Measurements from ENCODE around the gene EPB42. TPM values are rescaled to one million over a fixed set of nuclear protein-coding genes. Genes with fewer than 3 reads are reported as not detected.

Gene EPB42
- total RNA-seq, 2 donors from 2014 or later: not detected

DNA sequence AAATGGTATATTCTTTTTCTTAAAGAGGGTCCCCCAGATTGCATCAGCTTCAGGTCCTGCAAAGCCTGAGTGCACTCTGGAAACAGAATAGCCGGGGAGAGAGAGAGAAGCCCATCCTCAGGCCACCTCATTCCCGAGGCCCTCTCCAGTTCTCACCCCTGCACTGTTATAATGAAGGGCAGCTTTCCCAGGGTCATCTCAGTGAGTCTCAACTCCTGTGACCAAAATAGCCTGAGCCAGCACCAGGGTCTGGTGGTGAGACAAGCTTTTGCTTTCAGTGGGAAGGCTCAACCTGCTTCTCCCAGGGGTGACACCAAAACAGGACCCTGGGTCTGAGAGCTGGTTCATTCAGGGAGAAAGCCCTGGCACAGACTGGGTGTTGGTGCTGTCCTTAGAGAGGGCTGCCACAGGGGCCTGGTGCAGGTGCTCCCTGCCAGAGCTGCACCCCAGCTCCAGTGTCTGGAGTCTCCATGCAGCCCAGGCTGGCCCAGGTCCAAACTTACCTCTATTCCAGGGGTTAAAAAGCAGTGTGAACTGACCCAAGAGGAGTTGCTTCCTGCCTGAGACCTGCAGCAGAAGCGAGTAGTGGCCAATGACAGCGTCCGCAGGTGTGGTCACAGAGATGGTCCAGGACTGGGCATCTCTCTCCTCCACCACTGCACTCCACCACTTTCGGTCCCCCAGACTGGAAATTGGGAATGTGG lies 6.1 kb downstream of the EPB42 start:
- Histone ChIP-seq H3K9me3 (no peaks in the 10 kb centered on the region), H3K27me3 (no peaks in the 10 kb centered on the region), H3K4me3 (no peak overlapping the region), H3K36me3 (no peaks in the 10 kb centered on the region), H3K4me1 (no peaks in the 10 kb centered on the region), H3K9ac (ENCODE audit: low read depth in 2 of 2, low read length in 2 of 2) (no peak overlapping the region), H3K27ac (no peak overlapping the region)
- TF ChIP-seq, protein P1, sequence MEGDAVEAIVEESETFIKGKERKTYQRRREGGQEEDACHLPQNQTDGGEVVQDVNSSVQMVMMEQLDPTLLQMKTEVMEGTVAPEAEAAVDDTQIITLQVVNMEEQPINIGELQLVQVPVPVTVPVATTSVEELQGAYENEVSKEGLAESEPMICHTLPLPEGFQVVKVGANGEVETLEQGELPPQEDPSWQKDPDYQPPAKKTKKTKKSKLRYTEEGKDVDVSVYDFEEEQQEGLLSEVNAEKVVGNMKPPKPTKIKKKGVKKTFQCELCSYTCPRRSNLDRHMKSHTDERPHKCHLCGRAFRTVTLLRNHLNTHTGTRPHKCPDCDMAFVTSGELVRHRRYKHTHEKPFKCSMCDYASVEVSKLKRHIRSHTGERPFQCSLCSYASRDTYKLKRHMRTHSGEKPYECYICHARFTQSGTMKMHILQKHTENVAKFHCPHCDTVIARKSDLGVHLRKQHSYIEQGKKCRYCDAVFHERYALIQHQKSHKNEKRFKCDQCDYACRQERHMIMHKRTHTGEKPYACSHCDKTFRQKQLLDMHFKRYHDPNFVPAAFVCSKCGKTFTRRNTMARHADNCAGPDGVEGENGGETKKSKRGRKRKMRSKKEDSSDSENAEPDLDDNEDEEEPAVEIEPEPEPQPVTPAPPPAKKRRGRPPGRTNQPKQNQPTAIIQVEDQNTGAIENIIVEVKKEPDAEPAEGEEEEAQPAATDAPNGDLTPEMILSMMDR (IDR thresholded peaks at IDR 0.05): no peak
- intact Hi-C loops (cut with DNase I): no loop called here
- no peak for DNase-seq

DNA sequence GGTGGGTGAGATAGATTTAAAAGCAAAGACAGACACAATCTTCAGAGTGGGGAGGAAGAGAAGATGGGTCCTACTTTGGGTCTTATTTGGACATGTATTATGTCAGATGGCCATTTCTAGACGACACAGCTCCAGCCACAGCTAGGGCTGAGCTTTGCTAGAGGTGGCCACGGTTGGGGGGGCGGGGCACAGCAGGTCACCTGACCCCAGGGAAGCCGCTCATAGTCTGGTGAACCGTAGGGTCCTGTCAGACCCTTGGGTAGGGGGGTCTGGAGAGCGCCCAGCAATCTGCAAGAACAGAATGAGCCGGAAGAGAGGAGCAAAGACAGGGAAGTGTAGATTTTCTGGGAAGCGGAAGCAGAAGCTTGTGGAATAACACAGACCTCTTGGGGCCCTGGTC lies 6.6 kb downstream of the EPB42 start:
- no peaks in the 10 kb centered on the region for H3K27me3 ChIP-seq
- no peaks in the 10 kb centered on the region for H3K4me1 ChIP-seq
- H3K36me3 ChIP-seq: no peaks in the 10 kb centered on the region
- TF ChIP-seq, protein P1 (IDR thresholded peaks at IDR 0.05): no peak
- intact Hi-C loops (cut with DNase I): no loop called here
- H3K27ac ChIP-seq: no peak overlapping the region
- no peak for DNase-seq
- no peak overlapping the region for H3K9ac ChIP-seq (ENCODE audit: low read depth in 2 of 2, low read length in 2 of 2)
- no peaks in the 10 kb centered on the region for H3K9me3 ChIP-seq
- H3K4me3 ChIP-seq: no peak overlapping the region

DNA sequence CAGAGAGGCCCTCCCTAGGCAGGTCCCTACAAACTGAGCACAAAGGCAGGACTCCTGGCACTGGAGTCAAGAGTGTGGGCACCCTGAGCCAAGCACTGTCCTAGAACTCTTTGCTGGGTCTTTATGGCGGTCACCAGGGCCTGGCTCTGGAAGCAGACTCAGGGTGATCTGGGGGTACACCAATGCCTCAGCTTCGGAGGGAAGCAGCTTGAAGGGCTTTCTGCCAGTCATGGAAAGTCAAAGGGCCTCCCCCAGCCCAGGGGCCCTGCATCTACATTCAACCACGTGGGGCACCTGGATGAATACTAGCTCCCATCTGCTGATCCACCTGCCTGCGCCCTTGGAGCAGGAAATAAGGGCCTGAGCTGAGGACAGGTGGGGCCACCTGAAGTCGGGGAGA lies 7.4 kb downstream of the EPB42 start:
- Histone ChIP-seq H3K9ac (ENCODE audit: low read depth in 2 of 2, low read length in 2 of 2) (no peak overlapping the region), H3K27ac (no peak overlapping the region), H3K4me3 (no peak overlapping the region), H3K27me3 (no peaks in the 10 kb centered on the region), H3K9me3 (no peaks in the 10 kb centered on the region), H3K36me3 (no peaks in the 10 kb centered on the region), H3K4me1 (no peaks in the 10 kb centered on the region)
- no peak for DNase-seq
- TF ChIP-seq, protein P1 (IDR thresholded peaks at IDR 0.05): no peak
- intact Hi-C loops (cut with DNase I): no loop called here

DNA sequence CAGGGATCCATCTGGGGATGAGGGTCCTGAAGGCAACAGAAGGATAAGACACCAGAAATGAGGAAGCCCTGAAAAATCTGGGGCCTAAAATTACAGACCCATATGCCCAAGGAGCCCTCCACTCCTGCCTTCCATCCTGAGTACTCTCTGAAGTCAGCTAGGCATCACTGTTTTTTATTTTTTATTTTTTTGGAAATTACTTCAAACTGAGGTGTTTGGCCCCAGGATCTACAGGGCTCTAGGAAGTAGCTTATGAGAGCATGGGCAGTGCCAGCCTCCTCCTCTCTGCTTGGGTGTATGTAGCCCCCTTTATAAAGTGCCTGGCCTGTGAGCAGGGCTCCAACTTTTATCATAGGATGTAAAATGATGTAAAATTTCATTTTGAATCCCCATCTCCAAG lies 7.9 kb downstream of the EPB42 start:
- H3K9me3 ChIP-seq: no peaks in the 10 kb centered on the region
- H3K4me3 ChIP-seq: no peak overlapping the region
- no peak overlapping the region for H3K27ac ChIP-seq
- H3K27me3 ChIP-seq: no peaks in the 10 kb centered on the region
- no peaks in the 10 kb centered on the region for H3K36me3 ChIP-seq
- intact Hi-C loops (cut with DNase I): no loop called here
- H3K4me1 ChIP-seq: no peaks in the 10 kb centered on the region
- TF ChIP-seq, protein P1 (IDR thresholded peaks at IDR 0.05): no peak
- no peak for DNase-seq
- H3K9ac ChIP-seq (ENCODE audit: low read depth in 2 of 2, low read length in 2 of 2): no peak overlapping the region

DNA sequence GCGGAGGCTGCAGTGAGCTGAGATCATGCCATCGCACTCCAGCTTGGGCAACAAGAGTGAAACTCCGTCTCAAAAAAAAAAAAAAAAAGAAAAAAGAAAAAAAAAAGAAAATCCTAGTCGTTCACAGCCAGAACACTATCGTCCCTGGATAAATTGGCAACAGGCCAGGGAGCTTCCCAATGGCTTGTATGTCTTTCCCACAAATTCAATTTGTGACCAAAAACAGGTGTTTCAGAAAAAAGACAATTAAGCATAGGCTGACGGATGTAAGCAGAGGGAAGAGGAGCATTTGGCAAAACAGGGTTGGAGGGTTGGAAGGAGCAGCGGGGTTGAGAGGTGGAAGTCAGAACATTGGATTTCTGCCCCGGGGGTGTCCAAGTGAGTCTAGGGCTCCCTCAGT lies 8.5 kb downstream of the EPB42 start:
- Histone ChIP-seq H3K4me1 (no peaks in the 10 kb centered on the region), H3K27me3 (no peaks in the 10 kb centered on the region), H3K27ac (no peak overlapping the region), H3K36me3 (no peaks in the 10 kb centered on the region), H3K9me3 (no peaks in the 10 kb centered on the region), H3K4me3 (no peak overlapping the region), H3K9ac (ENCODE audit: low read depth in 2 of 2, low read length in 2 of 2) (no peak overlapping the region)
- TF ChIP-seq, protein P1 (IDR thresholded peaks at IDR 0.05): no peak
- no peak for DNase-seq
- intact Hi-C loops (cut with DNase I): no loop called here

Data from colonic mucosa (tissue), 4 donors.